Esophagus squamous epithelium (tissue), 5 donors: ENCODE data around the gene GREM2. TPM values are rescaled to one million over a fixed set of nuclear protein-coding genes. Genes with fewer than 3 reads are reported as not detected.

ENCODE experiments used
- DNase-seq: peaks from one replicate; lab custom pipeline; 2025; lab: John Stamatoyannopoulos, UW
- H3K27ac ChIP-seq, 4 donors: fragments of 200-600 bp; sonication (generic); one replicate each; pipeline ENCODE4 v1.5.1; 2016 to 2019; ENCODE audit warnings: mild to moderate bottlenecking in 1 of 4
- H3K27me3 ChIP-seq, 4 donors: fragments of 200-600 bp; sonication (generic); 1 replicate in 3 of 4; 2 replicates in 1 of 4; pipeline versions ENCODE4 v1.5.1 to v1.6.0; 2017 to 2021; ENCODE audit warnings: antibody characterized with exemption in 1 of 4
- H3K36me3 ChIP-seq, 3 donors: fragments of 200-600 bp; sonication (generic); one replicate each; pipeline ENCODE4 v1.5.1; 2016 to 2019
- H3K4me1 ChIP-seq, 3 donors: fragments of 200-600 bp; sonication (generic); one replicate each; pipeline ENCODE4 v1.5.1; 2017 to 2019
- H3K4me3 ChIP-seq, 4 donors: fragments of 200-600 bp; sonication (generic); 1 replicate in 3 of 4; 2 replicates in 1 of 4; pipeline ENCODE4 v1.5.1; 2016 to 2019; ENCODE audit warnings: mild to moderate bottlenecking in 2 of 4, moderate library complexity in 1 of 4
- H3K9me3 ChIP-seq, 3 donors: fragments of 200-600 bp; sonication (generic); one replicate each; pipeline ENCODE4 v1.5.1; 2016 to 2019
- POLR2A ChIP-seq, 4 donors: fragments of 450-650 bp; IDR thresholded peaks; one replicate each; pipeline ENCODE4 v1.6.1; 2017; ENCODE audit warnings: antibody characterized with exemption in 4 of 4, mild to moderate bottlenecking in 4 of 4, moderate library complexity in 3 of 4
- WGBS, 2 donors: methylation state at CpG; one replicate each; pipeline ENCODE4 v1.1.5; 2018; 5-methylcytosine and 5-hydroxymethylcytosine counted together
- intact Hi-C: fragments of 100-400 bp; cut with DNase I; formaldehyde crosslinking; loops from one replicate; pipeline ENCODE4 v1.15.0; 2022
- total RNA-seq, 4 donors: library from RNA; depleted of rRNA; stranded (reverse); fragments of >200 nt; gene quantifications; one replicate each; pipeline ENCODE4 v1.1.0, GENCODE V29; 2016
- TF ChIP-seq, protein P1 (sequence below), 6 experiments: fragments of 450-650 bp in 4 of 6; fragments of 200-600 bp in 2 of 6; sonication (generic) in 2 of 6; IDR thresholded peaks; one replicate each; pipeline ENCODE4 v1.5.1; 2016 to 2019; ENCODE audit warnings: antibody characterized with exemption in 6 of 6, mild to moderate bottlenecking in 4 of 6, moderate library complexity in 4 of 6
- donor health status: DM: yes; HTN: yes; CAD: no.

The GREM2 gene
- total RNA-seq, 4 donors from 2014 or later: 0.45 to 8.8 (median 0.74) TPM

DNA sequence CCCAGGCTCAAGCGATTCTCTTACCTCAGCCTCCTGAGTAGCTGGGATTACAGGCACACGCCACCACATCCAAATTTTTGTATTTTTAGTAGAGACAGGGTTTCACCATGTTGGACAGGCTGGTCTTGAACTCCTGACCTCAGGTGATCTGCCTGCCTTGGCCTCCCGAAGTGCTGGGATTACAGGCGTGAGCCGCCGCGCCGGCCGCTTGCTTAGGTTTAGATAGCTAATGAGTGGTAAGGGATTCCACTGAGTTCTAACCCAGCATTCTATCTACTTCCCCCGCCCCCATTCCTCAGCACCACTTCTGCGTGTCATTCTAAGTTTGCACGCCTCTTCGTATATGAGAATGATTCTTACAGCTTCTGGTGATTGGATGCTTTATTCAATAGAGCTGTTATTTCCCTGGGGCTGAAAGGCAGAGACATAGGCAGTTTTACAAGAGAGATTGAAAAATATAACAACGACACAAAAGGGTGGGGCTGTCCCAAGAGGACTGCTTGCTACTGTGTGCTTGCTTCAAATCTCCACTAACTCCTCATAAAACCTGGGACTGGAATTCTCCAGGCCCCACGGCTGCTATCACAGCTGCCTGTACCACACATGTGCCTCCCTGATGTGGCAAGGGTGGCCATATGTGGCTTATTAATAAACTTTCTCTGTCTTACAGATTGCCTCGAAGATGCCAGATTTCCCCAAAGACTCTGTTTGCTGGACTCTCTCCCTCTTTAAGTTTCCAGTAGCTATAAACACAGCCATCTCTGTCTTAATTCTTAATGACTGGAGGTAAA, 23.7 kb upstream of the GREM2 start:
- 75 to 86% methylated on average over 11 to 12 of the region's 16 CpGs for WGBS, 2 donors
- TF ChIP-seq, protein P1, sequence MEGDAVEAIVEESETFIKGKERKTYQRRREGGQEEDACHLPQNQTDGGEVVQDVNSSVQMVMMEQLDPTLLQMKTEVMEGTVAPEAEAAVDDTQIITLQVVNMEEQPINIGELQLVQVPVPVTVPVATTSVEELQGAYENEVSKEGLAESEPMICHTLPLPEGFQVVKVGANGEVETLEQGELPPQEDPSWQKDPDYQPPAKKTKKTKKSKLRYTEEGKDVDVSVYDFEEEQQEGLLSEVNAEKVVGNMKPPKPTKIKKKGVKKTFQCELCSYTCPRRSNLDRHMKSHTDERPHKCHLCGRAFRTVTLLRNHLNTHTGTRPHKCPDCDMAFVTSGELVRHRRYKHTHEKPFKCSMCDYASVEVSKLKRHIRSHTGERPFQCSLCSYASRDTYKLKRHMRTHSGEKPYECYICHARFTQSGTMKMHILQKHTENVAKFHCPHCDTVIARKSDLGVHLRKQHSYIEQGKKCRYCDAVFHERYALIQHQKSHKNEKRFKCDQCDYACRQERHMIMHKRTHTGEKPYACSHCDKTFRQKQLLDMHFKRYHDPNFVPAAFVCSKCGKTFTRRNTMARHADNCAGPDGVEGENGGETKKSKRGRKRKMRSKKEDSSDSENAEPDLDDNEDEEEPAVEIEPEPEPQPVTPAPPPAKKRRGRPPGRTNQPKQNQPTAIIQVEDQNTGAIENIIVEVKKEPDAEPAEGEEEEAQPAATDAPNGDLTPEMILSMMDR (IDR thresholded peaks at IDR 0.05): no peak
- no peak for TF ChIP-seq POLR2A (IDR thresholded peaks at IDR 0.05)
- H3K4me1 ChIP-seq: no peaks in the 10 kb centered on the region
- intact Hi-C loops: no loop called here
- no peaks in the 10 kb centered on the region for H3K36me3 ChIP-seq
- H3K9me3 ChIP-seq: no peaks in the 10 kb centered on the region
- H3K4me3 ChIP-seq: no peak overlapping the region
- no peaks in the 10 kb centered on the region for H3K27me3 ChIP-seq
- H3K27ac ChIP-seq: no peak overlapping the region
- no peak for DNase-seq

DNA sequence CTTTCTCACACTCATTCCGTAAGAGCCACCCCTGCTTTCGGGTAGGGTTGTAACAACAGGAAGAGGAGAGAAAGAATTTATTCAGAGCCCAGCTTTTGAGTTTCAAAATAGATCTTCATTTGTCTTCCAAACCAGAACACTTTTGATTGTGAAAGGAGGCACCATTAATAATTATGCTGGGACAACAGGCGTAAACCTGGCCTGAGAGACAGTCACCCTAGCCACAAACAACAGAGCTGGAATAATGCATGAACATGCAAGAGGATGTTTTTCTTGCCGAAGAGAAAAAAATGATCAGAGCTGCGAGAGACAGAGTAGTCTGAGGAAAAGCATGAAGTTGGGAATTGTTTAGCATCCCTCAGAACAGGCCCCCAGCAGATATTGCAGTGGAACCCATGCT, 18.5 kb upstream of the GREM2 start:
- Histone ChIP-seq H3K27me3 (no peaks in the 10 kb centered on the region), H3K27ac (peak overlapping the region in 1 of 4 donors; percentile 24), H3K4me3 (no peak overlapping the region), H3K36me3 (no peaks in the 10 kb centered on the region), H3K4me1 (no peaks in the 10 kb centered on the region), H3K9me3 (no peaks in the 10 kb centered on the region)
- no peak for DNase-seq
- intact Hi-C loops: no loop called here
- 62 to 76% methylated on average over 5 of the region's 5 CpGs for WGBS, 2 donors
- TF ChIP-seq POLR2A (IDR thresholded peaks at IDR 0.05): no peak
- TF ChIP-seq, protein P1 (IDR thresholded peaks at IDR 0.05): no peak

DNA sequence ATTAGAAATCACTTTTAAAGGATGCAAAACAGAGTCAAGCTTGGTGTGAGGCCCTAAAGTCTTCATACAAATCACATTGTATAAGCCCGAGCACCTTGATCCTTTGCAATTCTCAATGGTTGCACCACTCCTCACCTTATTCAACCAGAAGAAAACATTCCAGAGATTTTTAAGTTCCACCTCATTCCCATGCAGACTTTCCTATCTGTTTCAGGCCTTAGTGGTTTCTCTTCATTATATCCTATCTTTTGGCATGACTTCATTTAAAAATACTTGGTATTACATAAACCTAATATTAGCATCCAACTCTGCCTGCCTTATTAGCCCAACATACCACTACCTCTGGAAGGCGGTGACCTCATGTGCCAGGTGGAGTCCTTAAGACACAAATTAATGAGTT, 9.3 kb upstream of the GREM2 start:
- 89 to 91% methylated on average over 2 of the region's 2 CpGs for WGBS, 2 donors
- H3K36me3 ChIP-seq: no peaks in the 10 kb centered on the region
- no peaks in the 10 kb centered on the region for H3K27me3 ChIP-seq
- no peaks in the 10 kb centered on the region for H3K4me1 ChIP-seq
- no peak overlapping the region for H3K27ac ChIP-seq
- intact Hi-C loops: no loop called here
- TF ChIP-seq, protein P1 (IDR thresholded peaks at IDR 0.05): no peak
- TF ChIP-seq POLR2A (IDR thresholded peaks at IDR 0.05): no peak
- H3K4me3 ChIP-seq: no peak overlapping the region
- H3K9me3 ChIP-seq: peaks cover 0 to 13% (median 0%) of the 10 kb centered on the region in 3 donors
- DNase-seq: no peak

DNA sequence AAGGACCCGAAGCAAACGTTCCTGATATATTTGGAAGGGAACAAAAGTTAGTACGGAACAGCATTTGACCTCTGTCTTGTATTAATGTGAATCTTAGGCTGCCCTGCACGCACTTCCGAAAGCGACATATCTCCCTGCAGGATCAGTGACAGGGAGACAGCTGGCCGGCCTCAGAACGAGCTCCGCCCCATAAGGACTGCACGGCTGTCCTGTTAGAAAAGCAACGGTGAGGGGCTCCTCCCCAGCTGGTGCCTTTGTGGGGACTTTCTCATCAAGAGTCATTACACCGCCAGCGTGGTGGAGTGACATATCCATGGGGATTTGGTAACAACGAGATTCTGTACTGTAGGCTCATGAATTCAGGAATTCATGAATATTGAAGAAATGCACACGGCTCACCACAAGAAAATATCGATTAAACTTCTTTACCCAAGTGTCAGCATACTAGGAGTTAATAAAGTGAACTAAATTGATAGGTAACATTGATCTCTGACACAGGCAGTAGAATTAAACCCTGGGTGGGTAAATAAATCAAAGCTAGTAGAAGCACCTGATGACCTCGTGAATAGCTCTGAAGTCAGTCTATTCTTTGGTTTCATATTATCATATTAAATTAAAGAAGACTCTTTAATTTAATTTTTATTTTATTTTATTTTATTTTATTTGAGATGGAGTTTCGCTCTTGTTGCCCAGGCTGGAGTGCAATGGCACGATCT, 8.1 kb upstream of the GREM2 start:
- no peaks in the 10 kb centered on the region for H3K4me1 ChIP-seq
- no peaks in the 10 kb centered on the region for H3K36me3 ChIP-seq
- no peak for TF ChIP-seq POLR2A (IDR thresholded peaks at IDR 0.05)
- TF ChIP-seq, protein P1 (IDR thresholded peaks at IDR 0.05): no peak
- DNase-seq: no peak
- intact Hi-C loops: no loop called here
- WGBS, 2 donors: 58 to 67% methylated on average over 14 to 16 of the region's 19 CpGs
- H3K4me3 ChIP-seq: peak overlapping the region in 1 of 4 donors; percentile 30
- H3K27ac ChIP-seq: no peak overlapping the region
- no peaks in the 10 kb centered on the region for H3K27me3 ChIP-seq
- peaks cover 0 to 13% (median 0%) of the 10 kb centered on the region in 3 donors for H3K9me3 ChIP-seq

DNA sequence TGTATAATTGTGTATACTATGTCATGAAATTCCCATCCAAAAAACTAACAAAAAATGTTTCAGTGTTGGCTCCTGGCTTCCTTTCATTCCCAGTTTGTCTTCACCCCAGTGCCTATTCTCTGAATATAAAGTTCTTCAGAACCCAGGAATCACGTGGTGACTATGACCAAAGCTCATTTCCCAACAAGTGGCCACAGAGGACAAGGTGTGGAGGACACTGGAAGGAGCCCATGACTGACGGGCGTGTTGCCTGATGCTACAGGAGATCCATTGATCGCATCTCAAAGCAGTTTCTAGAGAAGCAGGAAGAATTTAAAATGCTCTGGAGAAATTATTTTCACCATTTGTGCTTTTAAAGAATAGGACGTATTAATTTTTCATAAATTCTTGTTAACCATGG, 7.4 kb upstream of the GREM2 start:
- intact Hi-C loops: no loop called here

More for the DNA sequence above, 7.4 kb upstream of the GREM2 start:
- Histone ChIP-seq H3K4me1 (no peaks in the 10 kb centered on the region), H3K27ac (no peak overlapping the region), H3K4me3 (peak overlapping the region in 1 of 4 donors; percentile 30), H3K27me3 (no peaks in the 10 kb centered on the region), H3K9me3 (peaks cover 0 to 13% (median 0%) of the 10 kb centered on the region in 3 donors), H3K36me3 (no peaks in the 10 kb centered on the region)
- WGBS, 2 donors: 79 to 81% methylated on average over 5 of the region's 5 CpGs
- DNase-seq: no peak
- no peak for TF ChIP-seq POLR2A (IDR thresholded peaks at IDR 0.05)
- TF ChIP-seq, protein P1 (IDR thresholded peaks at IDR 0.05): no peak
